Neural cell (in vitro differentiated cells): Measurements from ENCODE around the gene TTC34.

ENCODE experiments used
- EP300 ChIP-seq: fragments of 450-650 bp; conservative IDR thresholded peaks from 2 replicates; pipeline ENCODE4 v1.6.1; 2014; ENCODE audit warnings: antibody characterized with exemption, mild to moderate bottlenecking, moderate library complexity; ENCODE audit not compliant: poor library complexity, severe bottlenecking
- EZH2 ChIP-seq: fragments of 200-600, 300-800 bp; shearing (Covaris generic), sonication (generic); IDR thresholded peaks from 2 replicates; pipeline ENCODE4 v1.6.1; 2014; ENCODE audit warnings: antibody characterized with exemption, low read length, borderline replicate concordance, mild to moderate bottlenecking; ENCODE audit not compliant: insufficient read depth, poor library complexity, severe bottlenecking
- MXI1 ChIP-seq: fragments of 450-650 bp; conservative IDR thresholded peaks from 2 replicates; pipeline ENCODE4 v1.6.1; 2014; ENCODE audit warnings: antibody characterized with exemption, mild to moderate bottlenecking; ENCODE audit not compliant: poor library complexity, severe bottlenecking
- POLR2AphosphoS5 ChIP-seq: IDR thresholded peaks from 2 replicates; pipeline ENCODE4 v1.6.1; 2012
- SMC3 ChIP-seq: fragments of 450-650 bp; conservative IDR thresholded peaks from 2 replicates; pipeline ENCODE4 v1.6.1; 2014; ENCODE audit warnings: antibody characterized with exemption, mild to moderate bottlenecking, moderate library complexity; ENCODE audit not compliant: poor library complexity
- TAF1 ChIP-seq: IDR thresholded peaks from 2 replicates; pipeline ENCODE4 v1.6.1; 2012; ENCODE audit warnings: low read depth
- TF ChIP-seq, protein P1 (sequence below): fragments of 450-650 bp; IDR thresholded peaks from 2 replicates; pipeline ENCODE4 v1.5.1; 2014; ENCODE audit warnings: antibody characterized with exemption, mild to moderate bottlenecking, moderate library complexity; ENCODE audit not compliant: poor library complexity, severe bottlenecking
- TF ChIP-seq, protein P2 (sequence below): IDR thresholded peaks from 2 replicates; pipeline ENCODE4 v1.6.1; 2012; ENCODE audit warnings: borderline replicate concordance

- TF ChIP-seq SMC3 (no peak), MXI1 (no peak), EZH2 (no peak), POLR2AphosphoS5 (no peak), EP300 (no peak), TAF1 (no peak)
- TF ChIP-seq, protein P1, sequence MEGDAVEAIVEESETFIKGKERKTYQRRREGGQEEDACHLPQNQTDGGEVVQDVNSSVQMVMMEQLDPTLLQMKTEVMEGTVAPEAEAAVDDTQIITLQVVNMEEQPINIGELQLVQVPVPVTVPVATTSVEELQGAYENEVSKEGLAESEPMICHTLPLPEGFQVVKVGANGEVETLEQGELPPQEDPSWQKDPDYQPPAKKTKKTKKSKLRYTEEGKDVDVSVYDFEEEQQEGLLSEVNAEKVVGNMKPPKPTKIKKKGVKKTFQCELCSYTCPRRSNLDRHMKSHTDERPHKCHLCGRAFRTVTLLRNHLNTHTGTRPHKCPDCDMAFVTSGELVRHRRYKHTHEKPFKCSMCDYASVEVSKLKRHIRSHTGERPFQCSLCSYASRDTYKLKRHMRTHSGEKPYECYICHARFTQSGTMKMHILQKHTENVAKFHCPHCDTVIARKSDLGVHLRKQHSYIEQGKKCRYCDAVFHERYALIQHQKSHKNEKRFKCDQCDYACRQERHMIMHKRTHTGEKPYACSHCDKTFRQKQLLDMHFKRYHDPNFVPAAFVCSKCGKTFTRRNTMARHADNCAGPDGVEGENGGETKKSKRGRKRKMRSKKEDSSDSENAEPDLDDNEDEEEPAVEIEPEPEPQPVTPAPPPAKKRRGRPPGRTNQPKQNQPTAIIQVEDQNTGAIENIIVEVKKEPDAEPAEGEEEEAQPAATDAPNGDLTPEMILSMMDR, result no peak
- TF ChIP-seq, protein P2, sequence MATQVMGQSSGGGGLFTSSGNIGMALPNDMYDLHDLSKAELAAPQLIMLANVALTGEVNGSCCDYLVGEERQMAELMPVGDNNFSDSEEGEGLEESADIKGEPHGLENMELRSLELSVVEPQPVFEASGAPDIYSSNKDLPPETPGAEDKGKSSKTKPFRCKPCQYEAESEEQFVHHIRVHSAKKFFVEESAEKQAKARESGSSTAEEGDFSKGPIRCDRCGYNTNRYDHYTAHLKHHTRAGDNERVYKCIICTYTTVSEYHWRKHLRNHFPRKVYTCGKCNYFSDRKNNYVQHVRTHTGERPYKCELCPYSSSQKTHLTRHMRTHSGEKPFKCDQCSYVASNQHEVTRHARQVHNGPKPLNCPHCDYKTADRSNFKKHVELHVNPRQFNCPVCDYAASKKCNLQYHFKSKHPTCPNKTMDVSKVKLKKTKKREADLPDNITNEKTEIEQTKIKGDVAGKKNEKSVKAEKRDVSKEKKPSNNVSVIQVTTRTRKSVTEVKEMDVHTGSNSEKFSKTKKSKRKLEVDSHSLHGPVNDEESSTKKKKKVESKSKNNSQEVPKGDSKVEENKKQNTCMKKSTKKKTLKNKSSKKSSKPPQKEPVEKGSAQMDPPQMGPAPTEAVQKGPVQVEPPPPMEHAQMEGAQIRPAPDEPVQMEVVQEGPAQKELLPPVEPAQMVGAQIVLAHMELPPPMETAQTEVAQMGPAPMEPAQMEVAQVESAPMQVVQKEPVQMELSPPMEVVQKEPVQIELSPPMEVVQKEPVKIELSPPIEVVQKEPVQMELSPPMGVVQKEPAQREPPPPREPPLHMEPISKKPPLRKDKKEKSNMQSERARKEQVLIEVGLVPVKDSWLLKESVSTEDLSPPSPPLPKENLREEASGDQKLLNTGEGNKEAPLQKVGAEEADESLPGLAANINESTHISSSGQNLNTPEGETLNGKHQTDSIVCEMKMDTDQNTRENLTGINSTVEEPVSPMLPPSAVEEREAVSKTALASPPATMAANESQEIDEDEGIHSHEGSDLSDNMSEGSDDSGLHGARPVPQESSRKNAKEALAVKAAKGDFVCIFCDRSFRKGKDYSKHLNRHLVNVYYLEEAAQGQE, result no peak
Measured at GRCh38 chr1:2789164-2789985, 12.1 kb downstream of the TTC34 start.
